NT2/D1 (cell line): ENCODE results near the gene OR2S2.
"Not testable (repeated sequence)": the region's sequence is repeated elsewhere in the genome, so short reads cannot be mapped to it uniquely, and the experiment has no call there.

Source experiments
- SUZ12 ChIP-seq: IDR thresholded peaks from 2 replicates; pipeline ENCODE4 v1.6.1; 2011; ENCODE audit not compliant: insufficient read length, insufficient read depth; ENCODE audit errors: extremely low read depth
- YY1 ChIP-seq: IDR thresholded peaks from 2 replicates; pipeline ENCODE4 v1.6.1; 2011; ENCODE audit not compliant: insufficient read length, insufficient read depth
- ZNF274 ChIP-seq: IDR thresholded peaks from 2 replicates; pipeline ENCODE4 v1.6.1; 2011; ENCODE audit warnings: mild to moderate bottlenecking, low read depth, low read length

DNA sequence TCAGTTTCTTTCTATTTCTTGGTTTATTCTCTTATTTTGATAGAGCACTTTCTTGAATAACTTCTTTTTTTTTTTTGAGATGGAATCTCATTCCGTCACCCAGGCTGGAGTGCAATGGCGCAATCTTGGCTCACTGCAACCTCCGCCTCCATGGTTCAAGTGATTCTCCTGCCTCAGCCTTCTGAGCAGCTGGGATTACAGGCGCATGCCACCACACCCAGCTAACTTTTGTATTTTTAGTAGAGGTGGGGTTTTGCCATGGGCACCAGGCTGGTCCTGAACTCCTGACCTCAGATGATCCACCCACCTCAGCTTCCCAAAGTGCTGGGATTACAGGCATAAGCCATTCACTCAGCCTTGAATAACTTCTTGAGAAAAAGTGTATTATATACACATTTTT, 39.1 kb upstream of the OR2S2 start:
- not testable (repeated sequence) for TF ChIP-seq SUZ12, ZNF274, YY1
